ENCODE measurements around the gene FERMT3. TPM values are rescaled to one million over a fixed set of nuclear protein-coding genes. Genes with fewer than 3 reads are reported as not detected.
A peak's percentile ranks its signal among the peaks of the same experiment; 100 is the strongest.

The FERMT3 gene
- total RNA-seq, 1 experiment from 2014 or later = 4.9 TPM

GRCh38 chr11:64232182-64232966 is 25.9 kb downstream of the FERMT3 start:
- Histone ChIP-seq H3K4me1 (no peaks in the 10 kb centered on the region; the same call in 1 of the 2 replicates), H3K27me3 (no peaks in the 10 kb centered on the region)

DNA sequence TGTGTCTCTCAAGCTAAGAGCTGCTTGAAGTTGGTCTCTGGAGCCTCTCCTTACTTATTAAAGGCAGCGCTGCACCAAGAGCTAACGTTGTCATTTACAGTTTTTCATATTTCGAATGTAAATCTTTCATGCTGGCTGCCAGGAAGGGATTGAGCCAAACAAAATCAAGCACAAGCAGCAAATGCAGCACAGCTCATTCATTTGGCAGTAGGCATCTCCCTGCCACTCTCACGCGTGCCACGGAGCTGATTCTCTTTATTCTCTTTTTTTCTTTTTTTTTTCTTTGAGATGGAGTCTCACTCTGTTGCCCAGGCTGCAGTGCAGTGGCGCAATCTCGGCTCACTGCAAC is 26.4 kb downstream of the FERMT3 start:
- Histone ChIP-seq H3K27ac (no peak overlapping the region), H3K4me3 (no peak overlapping the region), H3K4me1 (no peaks in the 10 kb centered on the region; the same call in 1 of the 2 replicates), H3K27me3 (no peaks in the 10 kb centered on the region), H3K9me3 (replicated peaks) (no peaks in the 10 kb centered on the region), H3K36me3 (peaks cover 2% of the 10 kb centered on the region; the same call in 1 of the 2 replicates)
- no peak for DNase-seq

More at GRCh38 chr11:64232182-64232966, 25.9 kb downstream of the FERMT3 start:
- no peak overlapping the region for H3K4me3 ChIP-seq
- no peaks in the 10 kb centered on the region for H3K9me3 ChIP-seq (replicated peaks)
- DNase-seq = no peak
- peaks cover 2% of the 10 kb centered on the region; the same call in 1 of the 2 replicates for H3K36me3 ChIP-seq
- no peak overlapping the region for H3K27ac ChIP-seq

DNA sequence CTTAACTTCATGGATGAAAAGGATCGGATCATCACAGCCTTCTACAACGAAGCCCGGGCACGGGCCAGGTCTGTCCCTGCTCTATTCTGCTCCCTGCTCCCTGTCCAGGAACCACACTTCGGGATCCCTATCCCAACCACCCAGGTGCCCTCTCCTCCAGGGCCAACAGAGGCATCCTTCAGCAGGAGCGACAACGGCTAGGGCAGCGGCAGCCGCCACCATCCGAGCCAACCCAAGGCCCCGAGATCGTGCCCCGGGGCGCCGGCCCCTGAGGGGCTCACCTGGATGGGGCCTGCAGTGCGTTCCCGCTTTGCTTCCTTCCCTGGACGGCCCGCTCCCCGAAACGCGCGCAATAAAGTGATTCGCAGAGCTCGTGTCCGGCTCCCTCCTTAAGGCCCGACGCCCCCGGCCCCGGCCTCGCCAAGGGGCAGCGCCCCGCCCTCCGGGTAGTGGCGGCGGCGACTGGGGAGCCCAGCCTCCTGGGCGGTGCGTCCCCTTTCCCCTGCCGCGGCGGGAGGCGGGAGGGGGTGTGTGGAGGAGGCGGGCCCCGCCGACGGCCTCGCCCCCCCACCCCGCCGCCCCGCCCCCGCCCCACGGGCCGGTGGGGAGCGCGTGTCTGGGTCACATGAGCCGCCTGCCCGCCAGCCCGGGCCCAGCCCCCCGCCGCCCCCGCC is 27.5 kb downstream of the FERMT3 start, which contains the start of gene VEGFB:
Gene VEGFB, plus strand, starts transcription at position 672 of the 674 bp plus-strand sequence. CDS start 250 bp downstream, outside the sequence.
- no peaks in the 10 kb centered on the region for H3K27me3 ChIP-seq
- H3K4me3 ChIP-seq = peak within 1 kb of the TSS; percentile 76
- peak; percentile 68 to 76 for DNase-seq
- H3K9me3 ChIP-seq (replicated peaks) = no peaks in the 10 kb centered on the region
- peaks cover 2% of the 10 kb centered on the region; the same call in 1 of the 2 replicates for H3K36me3 ChIP-seq
- no peaks in the 10 kb centered on the region; the same call in 1 of the 2 replicates for H3K4me1 ChIP-seq
- H3K27ac ChIP-seq = no peak within 1 kb of the TSS

DNA sequence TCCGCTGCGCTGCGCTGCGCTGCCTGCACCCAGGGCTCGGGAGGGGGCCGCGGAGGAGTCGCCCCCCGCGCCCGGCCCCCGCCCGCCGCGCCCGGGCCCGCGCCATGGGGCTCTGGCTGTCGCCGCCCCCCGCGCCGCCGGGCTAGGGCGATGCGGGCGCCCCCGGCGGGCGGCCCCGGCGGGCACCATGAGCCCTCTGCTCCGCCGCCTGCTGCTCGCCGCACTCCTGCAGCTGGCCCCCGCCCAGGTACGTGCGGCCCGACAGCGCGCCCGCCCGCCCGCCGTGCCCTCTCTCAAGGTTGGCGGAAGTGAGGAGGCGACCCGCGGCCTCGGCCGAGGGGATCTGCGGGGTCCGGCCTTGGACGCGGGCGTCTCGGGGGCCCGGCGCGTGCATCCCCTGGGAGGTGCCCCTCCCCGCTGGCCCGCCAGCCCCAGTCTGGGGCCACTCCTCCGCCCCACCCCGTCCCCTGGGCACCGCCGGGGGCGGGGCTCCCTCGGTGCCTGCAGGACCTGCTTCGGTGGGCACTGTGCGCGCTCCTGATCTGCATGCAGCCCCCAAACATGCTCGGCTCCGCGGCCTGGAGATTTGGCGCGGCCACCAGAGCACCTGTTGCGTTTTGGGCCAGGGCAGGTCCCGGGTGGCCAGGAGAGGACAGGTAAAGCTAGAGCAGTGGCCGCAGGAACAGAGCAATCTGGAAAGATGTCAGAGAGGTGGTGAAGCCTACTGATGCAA is 28.3 kb downstream of the FERMT3 start:
- H3K4me3 ChIP-seq = peak overlapping the region; percentile 76
- peak; percentile 44 to 52 for DNase-seq
- H3K27me3 ChIP-seq = no peaks in the 10 kb centered on the region
- no peaks in the 10 kb centered on the region for H3K9me3 ChIP-seq (replicated peaks)
- peaks cover 2% of the 10 kb centered on the region; the same call in 1 of the 2 replicates for H3K36me3 ChIP-seq
- peaks cover 2% of the 10 kb centered on the region for H3K4me1 ChIP-seq
- no peak overlapping the region for H3K27ac ChIP-seq

GRCh38 chr11:64235437-64236161 is 29.1 kb downstream of the FERMT3 start:
- no peaks in the 10 kb centered on the region for H3K27me3 ChIP-seq
- no peak overlapping the region for H3K27ac ChIP-seq
- H3K9me3 ChIP-seq (replicated peaks) = no peaks in the 10 kb centered on the region
- H3K36me3 ChIP-seq = peaks cover 2% of the 10 kb centered on the region; the same call in 1 of the 2 replicates
- peak overlapping the region; percentile 76 for H3K4me3 ChIP-seq
- no peak for DNase-seq
- peaks cover 7% of the 10 kb centered on the region for H3K4me1 ChIP-seq

DNA sequence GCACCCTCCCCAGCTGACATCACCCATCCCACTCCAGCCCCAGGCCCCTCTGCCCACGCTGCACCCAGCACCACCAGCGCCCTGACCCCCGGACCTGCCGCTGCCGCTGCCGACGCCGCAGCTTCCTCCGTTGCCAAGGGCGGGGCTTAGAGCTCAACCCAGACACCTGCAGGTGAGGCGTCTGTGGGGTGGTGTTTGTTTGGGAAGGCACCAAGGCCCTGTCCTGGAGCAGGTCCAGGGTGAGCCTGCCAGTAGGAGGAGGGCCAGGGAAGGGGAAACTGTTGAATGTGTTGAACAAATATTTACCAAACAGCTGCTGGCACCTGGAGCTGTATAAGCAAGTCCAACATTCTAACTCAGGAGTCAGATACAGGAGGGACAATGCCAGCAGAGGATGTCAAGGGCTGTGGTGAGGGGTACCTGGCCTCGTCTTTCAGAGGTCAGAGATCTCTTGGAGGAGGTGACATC is 31.0 kb downstream of the FERMT3 start:
- H3K4me1 ChIP-seq = peaks cover 8% of the 10 kb centered on the region
- no peak overlapping the region for H3K27ac ChIP-seq
- H3K9me3 ChIP-seq (replicated peaks) = no peaks in the 10 kb centered on the region
- no peak overlapping the region for H3K4me3 ChIP-seq
- no peaks in the 10 kb centered on the region for H3K27me3 ChIP-seq
- no peak for DNase-seq
- peaks cover 3% of the 10 kb centered on the region; the same call in 1 of the 2 replicates for H3K36me3 ChIP-seq

GRCh38 chr11:64238076-64238475 is 31.6 kb downstream of the FERMT3 start:
- Histone ChIP-seq H3K4me1 (peaks cover 13% of the 10 kb centered on the region), H3K9me3 (replicated peaks) (no peaks in the 10 kb centered on the region), H3K36me3 (peaks cover 8% of the 10 kb centered on the region), H3K27me3 (no peaks in the 10 kb centered on the region), H3K27ac (no peak overlapping the region), H3K4me3 (no peak overlapping the region)
- DNase-seq = no peak

DNA sequence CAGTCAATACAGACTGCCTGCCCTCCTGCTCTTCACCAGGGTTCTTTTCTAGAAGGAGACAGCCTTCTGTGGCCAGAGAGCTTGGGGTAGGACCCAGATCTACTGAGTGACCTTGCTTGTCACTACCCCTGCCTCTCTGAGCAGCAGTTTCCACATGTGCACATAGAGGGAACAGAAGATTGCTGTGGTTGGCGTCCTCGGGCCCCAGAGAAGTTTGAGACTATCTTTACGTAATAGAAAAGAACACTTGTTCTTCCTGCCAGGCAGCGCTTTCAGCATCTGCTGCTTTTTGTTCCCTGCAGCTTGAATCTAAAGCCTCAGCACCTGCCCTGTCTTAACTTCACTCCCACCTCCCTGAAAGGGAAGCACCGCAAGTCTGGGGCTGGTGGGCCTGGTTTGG is 32.5 kb downstream of the FERMT3 start:
- peaks cover 21% of the 10 kb centered on the region for H3K4me1 ChIP-seq
- no peak for DNase-seq
- H3K9me3 ChIP-seq (replicated peaks) = no peaks in the 10 kb centered on the region
- no peak overlapping the region for H3K4me3 ChIP-seq
- peaks cover 16% of the 10 kb centered on the region for H3K36me3 ChIP-seq
- H3K27me3 ChIP-seq = no peaks in the 10 kb centered on the region
- H3K27ac ChIP-seq = no peak overlapping the region

DNA sequence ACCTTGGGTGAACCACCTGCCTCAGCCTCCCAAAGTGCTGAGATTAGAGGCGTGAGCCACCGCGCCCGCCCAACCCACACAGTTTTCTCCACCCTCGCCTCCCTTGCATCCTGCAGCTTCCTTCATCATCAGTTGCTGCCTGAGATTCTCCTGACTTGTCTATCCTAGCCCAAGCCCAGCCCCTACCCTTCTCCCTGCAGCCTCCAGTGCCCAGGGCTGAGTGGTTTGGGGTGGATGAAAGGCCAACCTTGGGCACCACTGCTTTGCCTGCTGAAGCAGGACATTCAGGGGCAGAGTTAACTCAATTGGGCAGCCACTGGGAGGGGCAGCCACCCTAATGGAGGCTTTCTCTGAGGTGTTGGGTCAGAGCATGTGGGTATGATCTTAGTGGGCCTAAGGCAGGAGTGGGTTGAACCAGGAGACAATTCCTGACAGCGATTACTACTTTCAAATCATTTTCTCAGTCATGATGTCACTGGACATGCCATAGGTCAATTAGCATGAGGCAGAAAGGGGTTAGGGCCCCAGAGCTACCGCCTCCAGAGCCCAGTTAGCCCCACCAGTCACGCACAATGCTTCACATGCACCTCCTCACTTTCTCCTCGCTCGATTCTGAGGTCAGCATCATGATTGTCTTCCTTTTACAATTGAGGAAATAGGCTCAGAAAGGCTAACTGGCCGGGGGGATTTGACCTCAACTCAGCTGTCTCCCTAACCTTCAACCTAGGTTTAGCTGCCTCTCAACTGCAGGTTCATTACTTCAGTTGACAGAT is 33.3 kb downstream of the FERMT3 start:
- peaks cover 21% of the 10 kb centered on the region for H3K4me1 ChIP-seq
- H3K9me3 ChIP-seq (replicated peaks) = no peaks in the 10 kb centered on the region
- H3K36me3 ChIP-seq = peaks cover 20% of the 10 kb centered on the region
- DNase-seq = no peak
- no peaks in the 10 kb centered on the region for H3K27me3 ChIP-seq
- H3K4me3 ChIP-seq = peak overlapping the region; percentile 86
- peak overlapping the region; percentile 70 for H3K27ac ChIP-seq

GRCh38 chr11:64240435-64241240 is 34.1 kb downstream of the FERMT3 start, which contains the start of gene FKBP2:
Gene FKBP2 (plus strand): TSS chr11:64241095. CDS start chr11:64242388, 1,293 bp downstream.
- peaks cover 28% of the 10 kb centered on the region for H3K36me3 ChIP-seq
- H3K9me3 ChIP-seq (replicated peaks) = no peaks in the 10 kb centered on the region
- no peaks in the 10 kb centered on the region for H3K27me3 ChIP-seq
- H3K4me3 ChIP-seq = peak within 1 kb of the TSS; percentile 86
- peak within 1 kb of the TSS; percentile 79 for H3K27ac ChIP-seq
- peak; percentile 96 for DNase-seq
- H3K4me1 ChIP-seq = peaks cover 21% of the 10 kb centered on the region

DNA sequence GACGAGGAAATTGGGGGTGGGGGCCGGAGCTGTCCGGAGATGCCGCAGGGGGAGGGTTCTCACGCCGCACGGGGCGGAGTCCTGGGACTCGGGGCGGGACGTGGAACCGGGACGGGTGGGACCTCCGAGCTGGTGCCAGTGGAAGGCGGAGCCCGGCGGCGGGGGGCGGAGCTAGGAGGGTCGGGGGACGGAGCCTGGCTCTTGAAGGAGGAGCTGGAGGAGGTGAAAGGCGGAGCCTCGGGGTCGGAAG is 34.6 kb downstream of the FERMT3 start:
- Histone ChIP-seq H3K4me3 (peak overlapping the region; percentile 86), H3K27ac (peak overlapping the region; percentile 70), H3K27me3 (no peaks in the 10 kb centered on the region), H3K36me3 (peaks cover 30% of the 10 kb centered on the region), H3K4me1 (peaks cover 21% of the 10 kb centered on the region), H3K9me3 (replicated peaks) (no peaks in the 10 kb centered on the region)
- DNase-seq = peak in 1 of 2 experiments; percentile 99

DNA sequence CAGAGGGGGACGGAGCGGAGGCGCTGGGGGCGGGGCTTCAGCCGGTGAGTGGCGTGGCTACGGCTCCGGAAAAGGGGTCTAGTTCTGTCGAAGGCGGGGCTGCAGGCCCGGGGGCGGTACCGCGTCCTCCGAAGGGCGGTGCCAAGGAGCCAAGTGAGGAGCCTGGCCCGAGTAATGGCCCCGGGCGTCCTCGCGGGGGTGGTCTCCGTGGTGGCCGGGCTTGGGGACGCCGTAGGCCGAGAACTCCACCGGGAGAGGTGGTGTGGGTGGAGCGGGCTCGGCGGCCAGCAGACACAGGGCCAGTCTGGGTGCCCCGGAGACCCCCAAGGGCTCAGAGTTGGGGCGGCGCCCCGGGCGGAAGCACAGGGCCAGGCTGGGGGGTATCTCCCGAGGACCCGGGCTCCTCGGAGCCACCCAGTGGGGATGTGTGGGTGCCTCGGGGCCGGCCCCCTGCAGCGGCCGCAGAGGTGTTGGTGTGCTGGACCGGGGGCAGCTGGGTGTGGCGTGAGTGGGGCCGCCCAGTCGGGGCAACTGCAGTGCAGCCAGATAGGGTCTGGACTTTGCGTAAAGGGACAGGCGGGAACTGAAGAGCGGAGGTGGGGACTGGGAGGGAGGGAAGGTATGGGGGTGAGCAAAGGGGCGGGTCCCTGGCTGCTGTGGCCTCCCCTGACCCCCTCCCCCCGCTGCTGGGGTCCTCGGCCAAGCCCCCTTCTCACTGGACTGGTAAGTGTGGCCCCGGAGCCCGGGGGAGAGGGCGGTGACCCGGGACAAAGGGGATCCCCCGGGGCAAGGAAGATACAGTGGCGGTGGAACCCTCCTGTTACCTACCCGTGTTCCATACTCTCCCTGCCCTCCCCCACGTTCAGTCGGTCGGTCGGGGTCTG is 35.2 kb downstream of the FERMT3 start:
- no peaks in the 10 kb centered on the region for H3K27me3 ChIP-seq
- peaks cover 21% of the 10 kb centered on the region for H3K4me1 ChIP-seq
- peaks cover 32% of the 10 kb centered on the region for H3K36me3 ChIP-seq
- peak overlapping the region; percentile 79 for H3K27ac ChIP-seq
- peak overlapping the region; percentile 86 for H3K4me3 ChIP-seq
- DNase-seq = peak; percentile 77 to 99
- no peaks in the 10 kb centered on the region for H3K9me3 ChIP-seq (replicated peaks)
